ENCODE measurements around the gene NIPAL3. TPM values are rescaled to one million over a fixed set of nuclear protein-coding genes. Genes with fewer than 3 reads are reported as not detected.
"Not testable (repeated sequence)": the region's sequence is repeated elsewhere in the genome, so short reads cannot be mapped to it uniquely, and the experiment has no call there.

NIPAL3 gene
- total RNA-seq, 2 experiments from 2014 or later: 38.1 to 41.4 TPM

GRCh38 chr1:24476571-24476970 lies 61.0 kb downstream of the NIPAL3 start:
- ChIA-PET CTCF (interaction anchor here (0.8 to 1.8 kb wide), 7 partner anchors 12 to 85 kb away, joined by 3 to 5 read pairs (median 4); partner anchors contain the start of gene NIPAL3), POLR2A (no interaction called here)
- intact Hi-C loops (cut with DNase I, micrococcal nuclease): no loop called here
- no peak for ATAC-seq
- H3K27me3 Mint-ChIP-seq: no peaks in the 10 kb centered on the region
- H3K4me3 Mint-ChIP-seq: no peak overlapping the region
- DNase-seq: no peak
- H3K27ac Mint-ChIP-seq: no peak overlapping the region
- H3K36me3 Mint-ChIP-seq (ENCODE audit: low read depth): no peaks in the 10 kb centered on the region
- H3K4me1 Mint-ChIP-seq: peaks cover 28% of the 10 kb centered on the region
- no peaks in the 10 kb centered on the region for H3K9me3 Mint-ChIP-seq (ENCODE audit: low read depth)

GRCh38 chr1:24477309-24477708 lies 61.7 kb downstream of the NIPAL3 start:
- POLR2A ChIA-PET: no interaction called here
- ATAC-seq (no peak), DNase-seq (no peak)
- peaks cover 36% of the 10 kb centered on the region for H3K4me1 Mint-ChIP-seq
- CTCF ChIA-PET: interaction anchor here (0.6 to 1.8 kb wide), 9 partner anchors 12 to 925 kb away, joined by 3 to 5 read pairs (median 4); partner anchors contain the start of gene NIPAL3
- peaks cover 3% of the 10 kb centered on the region for H3K36me3 Mint-ChIP-seq (ENCODE audit: low read depth)
- H3K27ac Mint-ChIP-seq: no peak overlapping the region
- intact Hi-C loops (cut with DNase I, micrococcal nuclease): no loop called here
- H3K4me3 Mint-ChIP-seq: no peak overlapping the region
- no peaks in the 10 kb centered on the region for H3K9me3 Mint-ChIP-seq (ENCODE audit: low read depth)
- no peaks in the 10 kb centered on the region for H3K27me3 Mint-ChIP-seq

- Mint-ChIP-seq H3K4me1 (peaks cover 65% of the 10 kb centered on the region), H3K36me3 (ENCODE audit: low read depth) (peaks cover 22% of the 10 kb centered on the region), H3K27me3 (no peaks in the 10 kb centered on the region), H3K9me3 (ENCODE audit: low read depth) (peaks cover 1% of the 10 kb centered on the region), H3K27ac (peak overlapping the region; percentile 97), H3K4me3 (peak overlapping the region; percentile 60)
- ChIA-PET POLR2A (interaction anchor here (0.6 to 1.4 kb wide), 7 partner anchors 9 to 320 kb away, joined by 3 to 7 read pairs (median 3); partner anchors contain the start of genes NIPAL3 and RCAN3), CTCF (interaction anchor here (0.6 to 2.8 kb wide), 8 partner anchors 9 to 936 kb away, joined by 3 to 15 read pairs (median 5); partner anchors contain the start of gene NIPAL3)
- intact Hi-C loops (cut with DNase I, micrococcal nuclease): loop anchor here in 1 of 2 experiments (1.0 to 10.0 kb wide), 5 partner anchors 54 to 544 kb away; partner anchors contain the start of gene PNRC2
- peak; percentile 81 for DNase-seq
- ATAC-seq: peak; percentile 76
Measured at GRCh38 chr1:24481101-24481500, 65.5 kb downstream of the NIPAL3 start.

GRCh38 chr1:24481843-24482610 lies 66.4 kb downstream of the NIPAL3 start:
- H3K9me3 Mint-ChIP-seq (ENCODE audit: low read depth): peaks cover 1% of the 10 kb centered on the region
- peaks cover 65% of the 10 kb centered on the region for H3K4me1 Mint-ChIP-seq
- peak overlapping the region; percentile 97 for H3K27ac Mint-ChIP-seq
- H3K4me3 Mint-ChIP-seq: peak overlapping the region; percentile 60
- peak; percentile 39 for DNase-seq
- ChIA-PET POLR2A (interaction anchor here (1.0 to 1.4 kb wide), 5 partner anchors 14 to 66 kb away, joined by 3 to 7 read pairs (median 5); partner anchors contain the start of genes NIPAL3 and RCAN3), CTCF (interaction anchor here (0.5 to 2.8 kb wide), 10 partner anchors 10 to 464 kb away, joined by 3 to 15 read pairs (median 4); partner anchors contain the start of gene NIPAL3)
- intact Hi-C loops (cut with DNase I, micrococcal nuclease): loop anchor here (1.0 to 10.0 kb wide), 7 partner anchors 53 to 543 kb away; partner anchors contain the start of genes NIPAL3 (in 1 of the 2) and PNRC2 (in 1 of the 2)
- no peaks in the 10 kb centered on the region for H3K27me3 Mint-ChIP-seq
- peaks cover 22% of the 10 kb centered on the region for H3K36me3 Mint-ChIP-seq (ENCODE audit: low read depth)
- peak; percentile 53 for ATAC-seq

GRCh38 chr1:24483441-24483840 lies 67.8 kb downstream of the NIPAL3 start:
- H3K4me1 Mint-ChIP-seq: peaks cover 75% of the 10 kb centered on the region
- no peaks in the 10 kb centered on the region for H3K27me3 Mint-ChIP-seq
- peak; percentile 44 for ATAC-seq
- H3K27ac Mint-ChIP-seq: peak overlapping the region; percentile 95
- intact Hi-C loops (cut with DNase I, micrococcal nuclease): loop anchor here (1.0 to 10.0 kb wide), 6 partner anchors 19 to 541 kb away; partner anchors contain the start of genes NIPAL3 (in 1 of the 2), PNRC2 (in 1 of the 2) and RCAN3 (in 1 of the 2)
- H3K4me3 Mint-ChIP-seq: peak overlapping the region; percentile 32
- H3K36me3 Mint-ChIP-seq (ENCODE audit: low read depth): peaks cover 22% of the 10 kb centered on the region
- H3K9me3 Mint-ChIP-seq (ENCODE audit: low read depth): peaks cover 1% of the 10 kb centered on the region
- peak; percentile 67 for DNase-seq
- CTCF ChIA-PET: interaction anchor here (0.9 to 2.8 kb wide), 10 partner anchors 8 to 103 kb away, joined by 3 to 15 read pairs (median 4); partner anchors contain the start of gene NIPAL3
- POLR2A ChIA-PET: interaction anchor here (0.6 to 1.5 kb wide), 6 partner anchors 19 to 1643 kb away, joined by 3 to 7 read pairs (median 6); partner anchors contain the start of gene RCAN3

GRCh38 chr1:24484199-24484598 lies 68.6 kb downstream of the NIPAL3 start:
- H3K27ac Mint-ChIP-seq: peak overlapping the region; percentile 95
- DNase-seq: peak; percentile 27
- peaks cover 1% of the 10 kb centered on the region for H3K9me3 Mint-ChIP-seq (ENCODE audit: low read depth)
- peaks cover 22% of the 10 kb centered on the region for H3K36me3 Mint-ChIP-seq (ENCODE audit: low read depth)
- no peaks in the 10 kb centered on the region for H3K27me3 Mint-ChIP-seq
- H3K4me1 Mint-ChIP-seq: peaks cover 82% of the 10 kb centered on the region
- no peak for ATAC-seq
- H3K4me3 Mint-ChIP-seq: no peak overlapping the region
- intact Hi-C loops (cut with DNase I, micrococcal nuclease): loop anchor here in 1 of 2 experiments (5.0 to 10.0 kb wide), 3 partner anchors 483 to 541 kb away; partner anchors contain the start of gene PNRC2
- ChIA-PET POLR2A (interaction anchor here (1.5 kb wide), 2 partner anchors 18 to 57 kb away, joined by 5 to 7 read pairs; partner anchors contain the start of gene RCAN3), CTCF (interaction anchor here (0.8 to 2.3 kb wide), 12 partner anchors 11 to 287 kb away, joined by 3 to 11 read pairs (median 4); partner anchors contain the start of genes NIPAL3 and RCAN3)

GRCh38 chr1:24486331-24487065 lies 70.9 kb downstream of the NIPAL3 start:
- intact Hi-C loops (cut with DNase I, micrococcal nuclease): loop anchor here (5.0 to 10.0 kb wide), 3 partner anchors 101 to 538 kb away; no protein-coding TSS in a partner anchor
- Mint-ChIP-seq H3K36me3 (ENCODE audit: low read depth) (peaks cover 26% of the 10 kb centered on the region), H3K4me3 (peak overlapping the region; percentile 61), H3K27ac (peak overlapping the region; percentile 91), H3K27me3 (no peaks in the 10 kb centered on the region), H3K9me3 (ENCODE audit: low read depth) (peaks cover 1% of the 10 kb centered on the region), H3K4me1 (peaks cover 79% of the 10 kb centered on the region)
- ATAC-seq: no peak
- ChIA-PET POLR2A (interaction anchor here (0.6 to 1.5 kb wide), 5 partner anchors 13 to 1983 kb away, joined by 3 to 10 read pairs (median 5); partner anchors contain the start of genes NIPAL3 and RCAN3), CTCF (interaction anchor here (0.6 to 3.0 kb wide), 12 partner anchors 16 to 587 kb away, joined by 3 to 11 read pairs (median 6); partner anchors contain the start of genes NIPAL3 and RCAN3)
- peak; percentile 36 for DNase-seq

GRCh38 chr1:24487455-24487854 lies 71.9 kb downstream of the NIPAL3 start:
- peaks cover 23% of the 10 kb centered on the region for H3K36me3 Mint-ChIP-seq (ENCODE audit: low read depth)
- peaks cover 78% of the 10 kb centered on the region for H3K4me1 Mint-ChIP-seq
- POLR2A ChIA-PET: interaction anchor here (0.6 to 1.5 kb wide), 4 partner anchors 15 to 74 kb away, joined by 3 to 10 read pairs (median 5); partner anchors contain the start of genes NIPAL3 and RCAN3
- DNase-seq: no peak
- peak overlapping the region; percentile 61 for H3K4me3 Mint-ChIP-seq
- peak overlapping the region; percentile 91 for H3K27ac Mint-ChIP-seq
- intact Hi-C loops (cut with DNase I, micrococcal nuclease): loop anchor here (5.0 to 10.0 kb wide), 3 partner anchors 100 to 537 kb away; no protein-coding TSS in a partner anchor
- CTCF ChIA-PET: interaction anchor here (0.8 to 3.0 kb wide), 7 partner anchors 15 to 99 kb away, joined by 4 to 11 read pairs (median 8); partner anchors contain the start of genes NIPAL3 and RCAN3
- H3K9me3 Mint-ChIP-seq (ENCODE audit: low read depth): peaks cover 1% of the 10 kb centered on the region
- no peaks in the 10 kb centered on the region for H3K27me3 Mint-ChIP-seq
- ATAC-seq: no peak

- ATAC-seq (peak; percentile 68), DNase-seq (peak; percentile 86)
- Mint-ChIP-seq H3K4me1 (peaks cover 77% of the 10 kb centered on the region), H3K4me3 (peak overlapping the region; percentile 61), H3K36me3 (ENCODE audit: low read depth) (peaks cover 20% of the 10 kb centered on the region), H3K27ac (peak overlapping the region; percentile 91)
- H3K27me3 Mint-ChIP-seq; H3K9me3 Mint-ChIP-seq (ENCODE audit: low read depth): not testable (repeated sequence)
- intact Hi-C loops (cut with DNase I, micrococcal nuclease): loop anchor here (1.0 to 10.0 kb wide), 8 partner anchors 13 to 537 kb away; partner anchors contain the start of genes NIPAL3 (in 1 of the 2), RCAN3 (in 1 of the 2) and SRRM1 (in 1 of the 2)
- POLR2A ChIA-PET: interaction anchor here (0.6 to 1.5 kb wide), 6 partner anchors 14 to 477 kb away, joined by 3 to 8 read pairs (median 4); partner anchors contain the start of gene RCAN3
- CTCF ChIA-PET: interaction anchor here (0.6 to 3.0 kb wide), 7 partner anchors 14 to 297 kb away, joined by 3 to 11 read pairs (median 6); partner anchors contain the start of gene RCAN3
Measured at GRCh38 chr1:24488159-24488558, 72.6 kb downstream of the NIPAL3 start.

GRCh38 chr1:24489674-24490073 lies 74.1 kb downstream of the NIPAL3 start:
- intact Hi-C loops (cut with DNase I, micrococcal nuclease): loop anchor here (2.0 to 10.0 kb wide), 5 partner anchors 13 to 535 kb away; partner anchors contain the start of genes RCAN3 (in 1 of the 2) and SRRM1 (in 1 of the 2)
- H3K9me3 Mint-ChIP-seq (ENCODE audit: low read depth): peaks cover 1% of the 10 kb centered on the region
- ChIA-PET POLR2A (interaction anchor here (0.6 to 0.7 kb wide), 3 partner anchors 8 to 431 kb away, joined by 3 to 7 read pairs (median 3); no protein-coding TSS in a partner anchor), CTCF (interaction anchor here (0.9 to 1.3 kb wide), 2 partner anchors 37 to 59 kb away, joined by 3 to 4 read pairs; no protein-coding TSS in a partner anchor)
- ATAC-seq: no peak
- no peak overlapping the region for H3K4me3 Mint-ChIP-seq
- peaks cover 9% of the 10 kb centered on the region for H3K36me3 Mint-ChIP-seq (ENCODE audit: low read depth)
- H3K4me1 Mint-ChIP-seq: peaks cover 63% of the 10 kb centered on the region
- H3K27me3 Mint-ChIP-seq: no peaks in the 10 kb centered on the region
- peak overlapping the region; percentile 83 for H3K27ac Mint-ChIP-seq
- DNase-seq: no peak

Measured in activated CD4-positive, alpha-beta T cell treated with anti-CD3 and anti-CD28 coated beads for 36 hours (primary cell).